SKM-1 treated with dmso at 0.1 percent for 144 hours (cell line): ENCODE results near the gene STAC3.

Experiments used
- DNase-seq: peaks from one replicate; lab custom pipeline; 2025; ENCODE audit not compliant: unreplicated experiment; lab: John Stamatoyannopoulos, UW

STAC3 gene

DNA sequence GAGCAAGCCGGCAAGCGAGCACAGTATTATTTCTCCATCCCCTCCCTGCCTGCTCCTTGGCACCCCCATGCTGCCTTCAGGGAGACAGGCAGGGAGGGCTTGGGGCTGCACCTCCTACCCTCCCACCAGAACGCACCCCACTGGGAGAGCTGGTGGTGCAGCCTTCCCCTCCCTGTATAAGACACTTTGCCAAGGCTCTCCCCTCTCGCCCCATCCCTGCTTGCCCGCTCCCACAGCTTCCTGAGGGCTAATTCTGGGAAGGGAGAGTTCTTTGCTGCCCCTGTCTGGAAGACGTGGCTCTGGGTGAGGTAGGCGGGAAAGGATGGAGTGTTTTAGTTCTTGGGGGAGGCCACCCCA lies 38.3 kb downstream of the STAC3 start:
- no peak for DNase-seq

DNA sequence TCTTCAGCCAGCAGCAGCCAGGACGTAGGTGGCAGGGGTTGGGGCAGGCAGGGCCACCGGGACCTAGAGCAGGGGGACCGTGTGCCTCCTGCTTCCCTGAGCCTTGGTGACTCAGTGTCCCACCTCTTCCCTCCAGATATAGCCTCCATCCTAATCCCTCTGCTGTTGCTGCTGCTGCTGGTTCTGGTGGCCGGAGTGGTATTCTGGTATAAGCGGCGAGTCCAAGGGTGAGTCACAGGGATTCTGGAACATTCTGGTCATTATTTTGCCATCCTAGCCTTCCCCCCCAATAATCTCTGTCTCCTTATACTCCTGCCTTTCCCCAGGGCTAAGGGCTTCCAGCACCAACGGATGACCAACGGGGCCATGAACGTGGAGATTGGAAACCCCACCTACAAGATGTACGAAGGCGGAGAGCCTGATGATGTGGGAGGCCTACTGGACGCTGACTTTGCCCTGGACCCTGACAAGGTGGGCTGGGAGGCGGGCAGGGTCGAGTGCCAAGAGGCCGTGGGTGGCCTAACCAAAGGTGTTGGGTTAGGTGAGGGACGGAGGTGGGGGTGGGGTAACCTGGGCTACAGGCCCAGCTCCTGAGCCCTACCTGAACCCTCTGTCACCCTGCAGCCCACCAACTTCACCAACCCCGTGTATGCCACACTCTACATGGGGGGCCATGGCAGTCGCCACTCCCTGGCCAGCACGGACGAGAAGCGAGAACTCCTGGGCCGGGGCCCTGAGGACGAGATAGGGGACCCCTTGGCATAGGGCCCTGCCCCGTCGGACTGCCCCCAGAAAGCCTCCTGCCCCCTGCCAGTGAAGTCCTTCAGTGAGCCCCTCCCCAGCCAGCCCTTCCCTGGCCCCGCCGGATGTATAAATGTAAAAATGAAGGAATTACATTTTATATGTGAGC lies 38.9 kb downstream of the STAC3 start:
- DNase-seq: no peak

DNA sequence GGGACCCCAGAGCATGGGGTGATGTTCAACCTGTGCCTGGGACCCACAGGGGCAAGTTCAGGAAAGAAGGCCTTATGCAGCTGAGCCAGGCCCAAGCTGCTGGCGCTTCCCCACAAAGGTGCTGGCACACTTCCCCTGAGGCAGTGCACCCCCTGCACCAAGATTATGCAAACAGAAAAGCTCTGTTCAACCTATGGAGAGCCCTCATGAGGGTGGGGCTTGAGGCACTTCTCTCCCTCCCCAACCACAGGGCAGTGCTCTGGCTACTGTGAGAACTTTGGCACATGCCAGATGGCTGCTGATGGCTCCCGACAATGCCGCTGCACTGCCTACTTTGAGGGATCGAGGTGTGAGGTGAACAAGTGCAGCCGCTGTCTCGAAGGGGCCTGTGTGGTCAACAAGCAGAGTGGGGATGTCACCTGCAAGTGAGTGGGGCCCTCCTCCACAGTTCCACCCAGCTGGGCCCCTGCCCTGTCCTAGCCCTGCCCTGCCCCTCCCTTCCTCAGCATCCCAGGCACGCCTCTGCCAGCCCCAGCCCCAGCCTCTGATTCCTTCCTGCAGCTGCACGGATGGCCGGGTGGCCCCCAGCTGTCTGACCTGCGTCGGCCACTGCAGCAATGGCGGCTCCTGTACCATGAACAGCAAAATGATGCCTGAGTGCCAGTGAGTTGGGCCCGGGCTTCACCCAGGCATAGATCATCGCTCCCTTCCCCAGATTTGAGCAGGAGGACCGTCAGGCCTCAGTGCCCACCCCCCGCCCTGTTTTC lies 39.9 kb downstream of the STAC3 start:
- no peak for DNase-seq

DNA sequence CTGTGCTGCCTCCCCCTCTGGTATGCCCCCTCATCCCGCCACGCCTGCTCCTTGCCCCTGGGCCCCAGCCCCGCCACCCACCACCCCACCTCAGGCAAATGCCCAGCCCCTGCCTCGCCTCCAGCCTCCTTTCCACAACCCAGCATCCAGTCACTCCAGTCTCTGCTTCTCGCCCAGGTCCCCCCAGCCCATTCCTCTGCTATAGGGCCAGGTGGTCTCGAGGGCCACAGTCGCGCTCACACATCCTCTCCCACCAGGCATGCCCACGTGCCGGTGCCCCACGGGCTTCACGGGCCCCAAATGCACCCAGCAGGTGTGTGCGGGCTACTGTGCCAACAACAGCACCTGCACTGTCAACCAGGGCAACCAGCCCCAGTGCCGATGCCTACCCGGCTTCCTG lies 40.5 kb downstream of the STAC3 start:
- DNase-seq: no peak

DNA sequence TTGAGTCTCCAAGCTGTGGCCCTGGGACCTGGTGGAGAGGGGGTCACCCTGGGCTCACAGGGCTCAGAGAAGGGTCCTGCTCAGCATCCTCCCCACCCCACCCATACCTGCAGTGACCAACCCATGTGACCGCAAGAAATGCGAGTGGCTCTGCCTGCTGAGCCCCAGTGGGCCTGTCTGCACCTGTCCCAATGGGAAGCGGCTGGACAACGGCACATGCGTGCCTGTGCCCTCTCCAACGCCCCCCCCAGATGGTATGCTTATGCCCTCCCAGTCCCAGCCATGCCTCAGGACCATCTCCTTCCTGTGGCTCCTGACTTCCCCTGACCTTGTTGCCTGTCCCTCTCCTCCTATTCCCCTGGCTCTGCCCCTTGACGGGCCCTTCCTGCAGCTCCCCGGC lies 41.1 kb downstream of the STAC3 start:
- DNase-seq: no peak

DNA sequence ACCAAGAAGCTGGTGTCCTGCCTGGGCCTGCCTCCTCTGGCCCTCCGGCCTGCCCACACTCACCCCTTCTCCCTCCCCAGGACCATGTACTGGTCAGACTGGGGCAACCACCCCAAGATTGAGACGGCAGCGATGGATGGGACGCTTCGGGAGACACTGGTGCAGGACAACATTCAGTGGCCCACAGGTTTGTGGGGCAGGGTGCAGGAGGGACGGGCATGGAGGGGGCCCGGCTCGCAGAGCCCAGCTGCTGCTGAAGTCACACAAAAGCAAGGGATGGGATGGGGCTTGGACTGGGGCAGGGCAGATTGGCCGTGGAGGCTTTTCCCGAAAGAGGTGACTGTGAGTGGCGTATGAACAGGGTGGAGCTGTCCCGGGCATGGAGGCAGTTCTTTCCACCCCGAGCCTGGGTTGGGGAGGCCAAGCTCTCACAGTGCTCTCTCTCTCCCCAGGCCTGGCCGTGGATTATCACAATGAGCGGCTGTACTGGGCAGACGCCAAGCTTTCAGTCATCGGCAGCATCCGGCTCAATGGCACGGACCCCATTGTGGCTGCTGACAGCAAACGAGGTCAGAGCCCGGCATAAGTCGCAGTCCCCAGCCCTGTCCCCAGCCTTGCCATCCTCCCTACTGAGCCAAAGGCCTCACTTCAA lies 42.2 kb downstream of the STAC3 start:
- no peak for DNase-seq

DNA sequence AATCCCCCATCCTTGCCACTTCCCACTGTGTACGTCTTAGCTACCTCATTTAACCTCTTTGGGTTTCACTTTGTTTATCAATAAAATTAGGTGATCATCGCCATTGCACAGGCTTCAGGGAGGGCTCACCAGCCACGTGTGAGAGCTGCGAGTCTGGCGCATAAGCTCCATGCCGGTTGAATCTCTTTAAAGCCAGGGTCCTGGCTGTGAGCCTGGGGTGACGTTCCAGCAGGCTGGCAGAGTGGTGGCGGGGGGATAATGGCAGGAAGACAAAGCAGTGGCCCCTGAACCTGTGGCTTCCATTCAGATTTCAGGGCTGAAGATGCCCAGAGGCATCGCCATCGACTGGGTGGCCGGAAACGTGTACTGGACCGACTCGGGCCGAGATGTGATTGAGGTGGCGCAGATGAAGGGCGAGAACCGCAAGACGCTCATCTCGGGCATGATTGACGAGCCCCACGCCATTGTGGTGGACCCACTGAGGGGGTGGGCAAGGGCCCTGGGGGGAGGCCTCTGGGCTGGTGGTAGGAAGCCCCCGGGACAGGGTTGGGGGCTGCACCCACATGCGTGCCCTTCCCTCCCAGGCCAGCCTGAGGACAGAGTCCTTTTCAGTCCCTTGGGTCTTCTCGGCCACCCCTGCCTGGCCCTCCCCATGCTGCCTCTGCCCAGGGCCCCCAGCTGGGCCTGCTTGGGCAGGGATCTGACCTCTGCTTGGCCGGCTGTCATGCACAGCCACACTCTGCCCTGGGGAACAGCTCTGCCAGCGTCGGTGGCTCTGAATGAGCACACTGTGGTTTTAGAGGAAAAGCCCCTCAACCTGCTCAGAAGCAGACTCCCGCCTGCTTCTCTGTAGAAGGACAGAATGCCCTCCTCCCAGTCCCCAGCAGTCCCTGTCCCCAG lies 43.0 kb downstream of the STAC3 start:
- DNase-seq: no peak

DNA sequence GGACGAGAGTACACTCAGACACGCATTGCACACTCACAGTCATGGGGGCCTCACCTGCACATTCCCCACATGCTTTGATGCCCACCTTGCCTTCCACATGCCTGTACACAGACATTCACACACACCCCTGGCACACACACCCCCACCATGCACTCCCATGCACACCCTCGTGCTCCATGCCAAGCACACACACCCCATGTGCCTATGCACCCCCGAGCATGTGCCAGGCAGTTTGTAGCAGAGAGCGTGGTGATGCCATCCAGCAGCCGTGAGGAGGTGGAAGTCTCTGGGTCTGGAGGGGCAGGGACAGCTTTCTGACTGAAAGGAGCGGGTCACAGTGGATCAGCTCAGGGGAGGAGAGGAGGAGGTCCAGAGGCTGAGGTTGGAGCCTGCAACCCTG lies 45.1 kb downstream of the STAC3 start:
- no peak for DNase-seq

DNA sequence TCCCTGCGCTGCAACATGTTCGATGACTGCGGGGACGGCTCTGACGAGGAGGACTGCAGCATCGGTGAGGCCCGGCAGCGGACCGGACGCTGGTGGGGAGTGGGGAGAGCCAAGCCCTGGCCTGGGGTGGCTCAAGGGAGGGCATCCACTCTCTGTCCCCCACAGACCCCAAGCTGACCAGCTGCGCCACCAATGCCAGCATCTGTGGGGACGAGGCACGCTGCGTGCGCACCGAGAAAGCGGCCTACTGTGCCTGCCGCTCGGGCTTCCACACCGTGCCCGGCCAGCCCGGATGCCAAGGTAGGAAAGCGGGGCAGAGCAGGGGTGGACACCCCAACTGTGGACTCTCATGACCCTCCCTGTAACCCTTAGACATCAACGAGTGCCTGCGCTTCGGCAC lies 45.8 kb downstream of the STAC3 start:
- DNase-seq: no peak

DNA sequence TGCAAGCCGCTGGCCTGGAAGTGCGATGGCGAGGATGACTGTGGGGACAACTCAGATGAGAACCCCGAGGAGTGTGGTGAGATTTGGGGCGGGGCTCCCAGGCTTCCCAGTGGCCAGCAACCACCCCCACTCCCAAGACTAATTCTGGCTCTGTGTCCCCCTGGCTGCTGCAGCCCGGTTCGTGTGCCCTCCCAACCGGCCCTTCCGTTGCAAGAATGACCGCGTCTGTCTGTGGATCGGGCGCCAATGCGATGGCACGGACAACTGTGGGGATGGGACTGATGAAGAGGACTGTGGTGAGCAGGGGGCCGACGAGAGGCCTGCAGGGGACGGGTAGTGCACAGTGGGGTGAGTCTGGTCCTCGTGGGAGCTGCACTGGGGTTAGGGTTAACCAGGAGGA lies 46.5 kb downstream of the STAC3 start:
- no peak for DNase-seq

DNA sequence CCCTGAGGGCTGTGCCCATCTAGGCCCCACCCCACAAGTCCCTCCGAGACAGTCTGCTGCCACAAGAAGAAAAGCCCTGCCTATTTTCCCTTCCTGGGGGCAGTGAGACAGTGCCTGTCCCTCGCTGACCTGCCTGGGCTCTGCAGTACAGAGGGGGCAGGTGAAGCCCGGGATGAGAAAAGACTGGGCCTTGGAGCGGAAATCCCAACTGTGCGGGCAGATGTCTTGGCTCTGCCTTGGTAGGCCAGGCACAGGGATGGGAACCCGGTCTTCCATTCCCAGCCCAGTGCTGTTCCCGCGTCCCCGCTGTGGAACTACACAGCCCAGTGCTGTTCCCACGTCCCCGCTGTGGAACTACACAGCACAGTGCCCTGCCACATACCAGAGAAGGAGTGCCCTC lies 47.2 kb downstream of the STAC3 start:
- no peak for DNase-seq

DNA sequence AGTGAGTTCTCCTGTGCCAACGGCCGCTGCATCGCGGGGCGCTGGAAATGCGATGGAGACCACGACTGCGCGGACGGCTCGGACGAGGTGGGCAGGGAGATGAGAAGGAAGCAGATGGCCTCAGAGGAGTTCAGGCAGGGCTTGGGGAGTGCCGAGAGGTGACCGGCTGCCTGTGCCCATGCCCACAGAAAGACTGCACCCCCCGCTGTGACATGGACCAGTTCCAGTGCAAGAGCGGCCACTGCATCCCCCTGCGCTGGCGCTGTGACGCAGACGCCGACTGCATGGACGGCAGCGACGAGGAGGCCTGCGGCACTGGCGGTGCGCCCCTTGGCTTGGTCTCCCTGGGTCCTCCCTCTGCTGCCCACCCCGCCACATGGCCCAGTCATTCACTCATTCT lies 47.8 kb downstream of the STAC3 start:
- no peak for DNase-seq

DNA sequence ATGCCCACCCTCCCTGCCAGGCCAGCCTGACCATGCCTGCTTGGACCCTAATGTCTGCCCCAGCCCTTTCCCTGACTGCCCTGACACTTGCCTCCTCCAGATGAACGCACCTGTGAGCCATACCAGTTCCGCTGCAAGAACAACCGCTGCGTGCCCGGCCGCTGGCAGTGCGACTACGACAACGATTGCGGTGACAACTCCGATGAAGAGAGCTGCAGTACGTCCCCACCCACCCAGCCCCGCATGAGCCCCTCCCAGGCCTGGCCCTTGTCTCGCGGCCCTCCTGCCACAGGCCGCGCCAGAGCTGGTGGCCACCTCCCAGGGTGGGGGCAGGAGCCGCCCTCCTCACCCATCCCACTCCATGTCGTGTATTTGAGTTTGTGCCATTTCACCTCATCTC lies 48.7 kb downstream of the STAC3 start:
- no peak for DNase-seq

DNA sequence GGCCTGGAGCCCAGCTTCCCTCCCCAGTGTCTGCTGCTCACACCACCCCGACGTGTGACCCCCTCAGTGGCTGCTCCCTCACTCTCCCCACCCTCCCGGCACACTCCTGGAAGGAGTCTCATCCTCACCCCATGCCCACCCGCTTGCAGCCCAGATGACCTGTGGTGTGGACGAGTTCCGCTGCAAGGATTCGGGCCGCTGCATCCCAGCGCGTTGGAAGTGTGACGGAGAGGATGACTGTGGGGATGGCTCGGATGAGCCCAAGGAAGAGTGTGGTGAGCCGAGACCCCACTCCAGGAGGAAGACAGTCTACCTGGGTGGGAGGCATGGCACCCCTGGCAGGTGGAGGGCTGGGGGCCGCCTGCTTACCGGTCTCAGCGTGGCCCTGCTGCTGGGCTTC lies 49.4 kb downstream of the STAC3 start:
- no peak for DNase-seq

DNA sequence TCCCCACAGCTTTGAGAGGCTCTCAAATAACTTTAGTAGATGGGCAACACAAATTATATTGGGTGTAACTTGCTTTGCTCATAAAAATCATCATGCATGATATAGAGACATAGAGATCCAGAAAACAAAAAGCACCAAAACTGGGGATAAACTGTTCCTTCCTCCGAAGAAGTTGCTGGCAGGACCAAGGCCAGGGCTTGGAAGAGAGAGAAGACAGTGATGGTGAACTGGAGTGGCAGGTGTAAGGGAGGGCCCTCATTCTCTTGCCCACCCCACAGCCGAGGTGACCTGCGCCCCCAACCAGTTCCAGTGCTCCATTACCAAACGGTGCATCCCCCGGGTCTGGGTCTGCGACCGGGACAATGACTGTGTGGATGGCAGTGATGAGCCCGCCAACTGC lies 49.8 kb downstream of the STAC3 start:
- DNase-seq: no peak

DNA sequence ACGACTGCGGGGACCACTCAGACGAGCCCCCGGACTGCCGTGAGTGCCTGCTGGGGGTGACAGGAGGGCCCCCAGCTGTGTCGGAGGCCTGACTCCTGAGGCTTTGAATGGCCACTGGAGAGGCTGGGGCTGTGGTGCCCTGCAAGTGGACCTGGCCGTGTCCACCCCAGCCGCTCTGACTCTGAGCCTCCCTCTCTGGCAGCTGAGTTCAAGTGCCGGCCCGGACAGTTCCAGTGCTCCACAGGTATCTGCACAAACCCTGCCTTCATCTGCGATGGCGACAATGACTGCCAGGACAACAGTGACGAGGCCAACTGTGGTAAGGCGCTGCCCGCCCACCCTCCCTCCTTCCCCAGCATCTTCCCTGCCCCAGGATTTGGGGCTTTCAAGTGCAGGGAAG lies 50.5 kb downstream of the STAC3 start:
- DNase-seq: no peak

DNA sequence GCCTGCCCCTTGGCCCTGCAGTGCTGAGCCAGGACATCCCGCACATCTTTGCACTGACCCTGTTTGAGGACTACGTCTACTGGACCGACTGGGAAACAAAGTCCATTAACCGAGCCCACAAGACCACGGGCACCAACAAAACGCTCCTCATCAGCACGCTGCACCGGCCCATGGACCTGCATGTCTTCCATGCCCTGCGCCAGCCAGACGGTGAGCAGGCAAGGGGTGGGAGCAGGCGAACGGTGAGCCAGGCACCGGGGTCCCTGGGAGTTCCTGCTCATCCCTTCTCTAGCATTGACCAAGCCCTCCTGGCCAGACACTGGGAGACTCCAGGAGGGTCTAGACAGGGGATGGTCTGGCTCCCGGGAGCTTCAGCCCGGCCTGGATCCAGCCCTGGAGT lies 51.8 kb downstream of the STAC3 start:
- no peak for DNase-seq

DNA sequence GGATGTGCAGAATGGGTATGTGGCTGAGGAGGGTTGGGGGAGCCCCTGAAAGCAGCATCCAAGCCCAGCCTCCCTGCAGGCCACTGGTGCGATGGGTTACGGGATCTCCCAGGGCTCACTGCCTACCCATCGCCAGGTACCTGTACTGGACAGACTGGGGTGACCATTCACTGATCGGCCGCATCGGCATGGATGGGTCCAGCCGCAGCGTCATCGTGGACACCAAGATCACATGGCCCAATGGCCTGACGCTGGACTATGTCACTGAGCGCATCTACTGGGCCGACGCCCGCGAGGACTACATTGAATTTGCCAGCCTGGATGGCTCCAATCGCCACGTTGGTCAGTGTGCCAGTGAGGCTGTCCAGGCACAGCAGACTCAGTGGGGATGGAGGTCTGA lies 52.7 kb downstream of the STAC3 start:
- DNase-seq: no peak

DNA sequence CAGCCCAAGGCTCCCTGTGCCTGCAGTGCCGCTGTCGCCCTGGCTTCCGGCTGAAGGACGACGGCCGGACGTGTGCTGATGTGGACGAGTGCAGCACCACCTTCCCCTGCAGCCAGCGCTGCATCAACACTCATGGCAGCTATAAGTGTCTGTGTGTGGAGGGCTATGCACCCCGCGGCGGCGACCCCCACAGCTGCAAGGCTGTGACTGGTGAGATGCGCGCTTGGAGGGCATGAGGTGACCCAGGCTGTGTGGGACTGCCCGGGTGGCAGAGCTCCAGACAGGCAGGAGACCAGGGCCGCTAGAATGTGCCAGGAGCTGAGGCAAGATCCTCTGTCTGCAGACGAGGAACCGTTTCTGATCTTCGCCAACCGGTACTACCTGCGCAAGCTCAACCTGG lies 54.0 kb downstream of the STAC3 start:
- DNase-seq: no peak

DNA sequence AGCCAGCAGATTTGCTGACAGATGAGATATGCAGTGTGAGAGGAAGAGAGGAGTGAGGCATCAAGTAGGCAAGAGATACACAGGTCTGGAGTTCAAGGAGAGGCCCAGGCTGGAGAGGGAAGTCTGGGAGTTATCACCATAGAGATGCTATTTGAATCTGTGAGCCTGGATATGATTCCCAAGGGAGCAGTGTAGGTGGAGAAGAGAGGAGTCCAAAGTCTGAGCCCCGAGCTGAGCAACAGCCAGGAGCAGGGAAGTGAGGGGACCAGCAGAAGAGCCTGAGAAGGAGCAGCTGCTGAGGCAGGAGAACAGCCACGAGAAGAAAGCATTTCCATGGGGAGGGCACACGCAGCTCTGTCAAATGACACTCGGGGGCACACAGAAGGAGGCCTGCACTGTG lies 54.5 kb downstream of the STAC3 start:
- DNase-seq: no peak
